Vagina (tissue), 2 donors: ENCODE data around the gene RASGRP2.

Experiments
- POLR2A ChIP-seq, 2 donors: fragments of 450-650 bp; IDR thresholded peaks; one replicate each; pipeline ENCODE4 v1.6.1; 2017; ENCODE audit warnings: antibody characterized with exemption in 2 of 2, mild to moderate bottlenecking in 2 of 2, moderate library complexity in 2 of 2
- POLR2AphosphoS5 ChIP-seq, 2 donors: sonication (generic); formaldehyde crosslinking; IDR thresholded peaks; one replicate each; pipeline ENCODE4 v1.9.0; 2017; ENCODE audit warnings: antibody characterized with exemption in 2 of 2, mild to moderate bottlenecking in 2 of 2, low read depth in 1 of 2; ENCODE audit not compliant: insufficient read depth in 1 of 2
- TF ChIP-seq, protein P1 (sequence below), 3 experiments: fragments of 450-650 bp in 2 of 3; fragments of 200-600 bp in 1 of 3; sonication (generic) in 1 of 3; IDR thresholded peaks; one replicate each; pipeline ENCODE4 v1.5.1; 2017 to 2019; ENCODE audit warnings: antibody characterized with exemption in 3 of 3, mild to moderate bottlenecking in 2 of 3, moderate library complexity in 2 of 3

DNA sequence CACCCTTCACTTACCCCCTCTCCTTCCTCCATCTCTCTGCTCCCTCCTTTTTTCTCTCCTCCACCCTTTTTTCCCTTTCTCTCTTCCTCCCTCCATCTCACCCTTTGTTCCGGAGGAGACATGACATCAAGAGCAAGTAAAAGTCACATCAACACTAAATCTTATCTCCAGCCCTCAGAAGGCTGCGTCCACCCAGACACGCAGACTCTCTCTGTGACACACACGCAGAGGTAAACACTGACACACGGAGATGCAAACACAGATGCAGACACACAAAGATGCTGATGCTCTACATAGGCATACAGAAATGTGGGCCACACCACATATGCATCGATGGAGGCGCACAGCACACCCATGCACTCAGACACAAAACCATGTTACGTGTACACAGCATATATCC lies 47.9 kb downstream of the RASGRP2 start:
- TF ChIP-seq, protein P1, sequence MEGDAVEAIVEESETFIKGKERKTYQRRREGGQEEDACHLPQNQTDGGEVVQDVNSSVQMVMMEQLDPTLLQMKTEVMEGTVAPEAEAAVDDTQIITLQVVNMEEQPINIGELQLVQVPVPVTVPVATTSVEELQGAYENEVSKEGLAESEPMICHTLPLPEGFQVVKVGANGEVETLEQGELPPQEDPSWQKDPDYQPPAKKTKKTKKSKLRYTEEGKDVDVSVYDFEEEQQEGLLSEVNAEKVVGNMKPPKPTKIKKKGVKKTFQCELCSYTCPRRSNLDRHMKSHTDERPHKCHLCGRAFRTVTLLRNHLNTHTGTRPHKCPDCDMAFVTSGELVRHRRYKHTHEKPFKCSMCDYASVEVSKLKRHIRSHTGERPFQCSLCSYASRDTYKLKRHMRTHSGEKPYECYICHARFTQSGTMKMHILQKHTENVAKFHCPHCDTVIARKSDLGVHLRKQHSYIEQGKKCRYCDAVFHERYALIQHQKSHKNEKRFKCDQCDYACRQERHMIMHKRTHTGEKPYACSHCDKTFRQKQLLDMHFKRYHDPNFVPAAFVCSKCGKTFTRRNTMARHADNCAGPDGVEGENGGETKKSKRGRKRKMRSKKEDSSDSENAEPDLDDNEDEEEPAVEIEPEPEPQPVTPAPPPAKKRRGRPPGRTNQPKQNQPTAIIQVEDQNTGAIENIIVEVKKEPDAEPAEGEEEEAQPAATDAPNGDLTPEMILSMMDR (IDR thresholded peaks at IDR 0.05), result no peak
- TF ChIP-seq POLR2A (IDR thresholded peaks at IDR 0.05), result no peak
- no peak for TF ChIP-seq POLR2AphosphoS5 (IDR thresholded peaks at IDR 0.05; ENCODE audit: insufficient read depth in 1 of 2, low read depth in 1 of 2)
